Endodermal cell (in vitro differentiated cells): ENCODE measurements around the gene DRD1. TPM values are rescaled to one million over a fixed set of nuclear protein-coding genes. Genes with fewer than 3 reads are reported as not detected.
"Not testable (repeated sequence)": the region's sequence is repeated elsewhere in the genome, so short reads cannot be mapped to it uniquely, and the experiment has no call there.

ENCODE experiments used
- DNase-seq: peaks from one replicate; pipeline ENCODE4 v3.0.0-alpha.2; 2017
- H3K27ac ChIP-seq: 2 replicates; pipeline ENCODE4 v1.5.1; 2013; ENCODE audit warnings: mild to moderate bottlenecking, low read depth, low read length, moderate library complexity
- H3K27me3 ChIP-seq: 2 replicates; pipeline ENCODE4 v1.6.1; 2013; ENCODE audit warnings: mild to moderate bottlenecking, low read length, moderate library complexity; ENCODE audit not compliant: insufficient read depth, control insufficient read depth, poor library complexity, severe bottlenecking
- H3K36me3 ChIP-seq: 2 replicates; pipeline ENCODE4 v1.7.0; 2013; ENCODE audit warnings: mild to moderate bottlenecking, low read length, moderate library complexity; ENCODE audit not compliant: control insufficient read depth, insufficient read depth
- H3K4me1 ChIP-seq: one replicate; pipeline ENCODE4 v1.7.0; 2013; ENCODE audit warnings: low read length; ENCODE audit not compliant: control insufficient read depth, insufficient read depth
- H3K4me3 ChIP-seq: 2 replicates; pipeline ENCODE4 v1.5.1; 2013; ENCODE audit warnings: mild to moderate bottlenecking, low read length, moderate library complexity
- H3K9ac ChIP-seq: 2 replicates; pipeline ENCODE4 v1.6.1; 2013; ENCODE audit warnings: mild to moderate bottlenecking, low read length, moderate library complexity; ENCODE audit not compliant: poor library complexity, severe bottlenecking; ENCODE audit errors: extremely low read depth
- H3K9me3 ChIP-seq: 2 replicates; pipeline ENCODE4 v1.6.1; 2013; ENCODE audit warnings: mild to moderate bottlenecking, low read length, moderate library complexity; ENCODE audit not compliant: control insufficient read depth
- H3K27ac Mint-ChIP-seq: 2 replicates; pipeline ENCODE4 v1.8.0; 2020; ENCODE audit warnings: mixed read lengths
- H3K27me3 Mint-ChIP-seq: 2 replicates; pipeline ENCODE4 v1.8.0; 2021; ENCODE audit warnings: mild to moderate bottlenecking, mixed read lengths; ENCODE audit not compliant: insufficient read depth
- H3K36me3 Mint-ChIP-seq: 2 replicates; pipeline ENCODE4 v1.8.0; 2020; ENCODE audit warnings: low read depth, mixed read lengths
- H3K4me1 Mint-ChIP-seq: 2 replicates; pipeline ENCODE4 v1.8.0; 2020; ENCODE audit warnings: mixed read lengths
- H3K4me3 Mint-ChIP-seq: 2 replicates; pipeline ENCODE4 v1.8.0; 2020; ENCODE audit warnings: mild to moderate bottlenecking, moderate library complexity, mixed read lengths
- H3K9me3 Mint-ChIP-seq: 2 replicates; pipeline ENCODE4 v1.8.0; 2020; ENCODE audit warnings: mild to moderate bottlenecking, mixed read lengths
- CTCF ChIP-seq: fragments of 200-600 bp; sonication (generic); conservative IDR thresholded peaks from 2 replicates; pipeline ENCODE4 v1.5.0; 2021; ENCODE audit warnings: antibody characterized with exemption, mild to moderate bottlenecking
- WGBS, 2 experiments: methylation state at CpG; one replicate each; pipeline versions ENCODE4 v1.1.5 to v1.1.7; 2013; ENCODE audit warnings: missing lambda C conversion rate in 2 of 2, mixed read lengths in 1 of 2; ENCODE audit not compliant: insufficient coverage in 1 of 2, insufficient read length in 1 of 2; 5-methylcytosine and 5-hydroxymethylcytosine counted together
- total RNA-seq, 2 donors: library from RNA; stranded (reverse); fragmentation: NEBNext Ultra II Directional in 1 of 2; extraction: Animal tissue kit (Norgen Biotek cat#: 25700) in 1 of 2; gene quantifications; 2 replicates in 1 of 2; 3 replicates in 1 of 2; pipeline ENCODE4 v1.2.1, GENCODE V29; 2021

The DRD1 gene
- total RNA-seq, 2 donors from 2014 or later: 0.53 to 0.59 TPM

GRCh38 chr5:175457466-175457865, 13.5 kb upstream of the DRD1 start:
- Histone ChIP-seq H3K4me1 (no peaks in the 10 kb centered on the region), H3K27ac (no peak overlapping the region), H3K9ac (no peak overlapping the region), H3K27me3 (no peaks in the 10 kb centered on the region), H3K9me3 (no peaks in the 10 kb centered on the region), H3K36me3 (no peaks in the 10 kb centered on the region), H3K4me3 (no peak overlapping the region)
- no peaks in the 10 kb centered on the region for H3K36me3 Mint-ChIP-seq
- TF ChIP-seq CTCF: no peak
- no peak overlapping the region for H3K4me3 Mint-ChIP-seq
- WGBS, 2 experiments: 90 to 92% methylated on average over 1 of the region's 1 CpG
- H3K27me3 Mint-ChIP-seq: peaks cover 3% of the 10 kb centered on the region
- no peak for DNase-seq
- H3K9me3 Mint-ChIP-seq: peaks cover 3% of the 10 kb centered on the region
- no peak overlapping the region for H3K27ac Mint-ChIP-seq
- peaks cover 3% of the 10 kb centered on the region for H3K4me1 Mint-ChIP-seq

GRCh38 chr5:175456105-175456742, 12.2 kb upstream of the DRD1 start:
- Histone ChIP-seq H3K36me3 (no peaks in the 10 kb centered on the region), H3K4me1 (no peaks in the 10 kb centered on the region), H3K9ac (no peak overlapping the region), H3K9me3 (no peaks in the 10 kb centered on the region), H3K4me3 (no peak overlapping the region), H3K27ac (no peak overlapping the region), H3K27me3 (no peaks in the 10 kb centered on the region)
- peaks cover 3% of the 10 kb centered on the region for H3K27me3 Mint-ChIP-seq
- H3K4me1 Mint-ChIP-seq: peaks cover 7% of the 10 kb centered on the region
- no peak for TF ChIP-seq CTCF
- no peaks in the 10 kb centered on the region for H3K36me3 Mint-ChIP-seq
- H3K4me3 Mint-ChIP-seq: no peak overlapping the region
- H3K9me3 Mint-ChIP-seq: peaks cover 3% of the 10 kb centered on the region
- no peak overlapping the region for H3K27ac Mint-ChIP-seq
- WGBS, 2 experiments: 90 to 91% methylated on average over 8 to 11 of the region's 11 CpGs
- no peak for DNase-seq

GRCh38 chr5:175454338-175454737, 10.4 kb upstream of the DRD1 start:
- H3K4me3 Mint-ChIP-seq, H3K27me3 Mint-ChIP-seq, H3K36me3 ChIP-seq, H3K9me3 ChIP-seq, H3K4me1 Mint-ChIP-seq, H3K27me3 ChIP-seq, H3K9ac ChIP-seq, H3K4me3 ChIP-seq, H3K4me1 ChIP-seq, DNase-seq, H3K9me3 Mint-ChIP-seq, H3K27ac Mint-ChIP-seq, H3K36me3 Mint-ChIP-seq, H3K27ac ChIP-seq: not testable (repeated sequence)
- WGBS, 2 experiments: 97 to 100% methylated on average over 2 to 5 of the region's 5 CpGs

- DNase-seq: no peak
- no peak overlapping the region for H3K27ac Mint-ChIP-seq
- peaks cover 3% of the 10 kb centered on the region for H3K9me3 Mint-ChIP-seq
- no peak for TF ChIP-seq CTCF
- no peaks in the 10 kb centered on the region for H3K36me3 Mint-ChIP-seq
- H3K27me3 ChIP-seq: no peaks in the 10 kb centered on the region
- no peaks in the 10 kb centered on the region for H3K36me3 ChIP-seq
- H3K4me1 Mint-ChIP-seq: peaks cover 22% of the 10 kb centered on the region
- H3K27ac ChIP-seq: no peak overlapping the region
- H3K4me3 Mint-ChIP-seq: no peak overlapping the region
- peaks cover 5% of the 10 kb centered on the region for H3K27me3 Mint-ChIP-seq
- H3K4me1 ChIP-seq: peaks cover 3% of the 10 kb centered on the region
- H3K9ac ChIP-seq: no peak overlapping the region
- no peak overlapping the region for H3K4me3 ChIP-seq
- no peaks in the 10 kb centered on the region for H3K9me3 ChIP-seq
- WGBS, 2 experiments: 95 to 100% methylated on average over 2 of the region's 2 CpGs
These were observed 8.2 kb upstream of the DRD1 start for GRCh38 chr5:175452166-175452565.
